CD14-positive monocyte (primary cell): ENCODE data around the gene INSIG2. TPM values are rescaled to one million over a fixed set of nuclear protein-coding genes. Genes with fewer than 3 reads are reported as not detected.

Experiments
- DNase-seq, 3 donors: peaks; one replicate each; pipeline ENCODE4 v3.0.0-alpha.2; 2011 to 2022
- H2AFZ ChIP-seq: 2 replicates; pipeline ENCODE4 v1.6.0; 2012; ENCODE audit warnings: mild to moderate bottlenecking, low read depth, low read length, inconsistent platforms; ENCODE audit not compliant: insufficient read depth, poor library complexity, severe bottlenecking
- H3K27ac ChIP-seq, 2 donors: 1 replicate in 1 of 2; 2 replicates in 1 of 2; pipeline ENCODE4 v1.5.1; 2012 to 2013; ENCODE audit warnings: low read length in 2 of 2, control low read depth in 1 of 2, inconsistent platforms in 1 of 2, low read depth in 1 of 2, mild to moderate bottlenecking in 1 of 2
- H3K27me3 ChIP-seq, 2 donors: one replicate each; pipeline versions ENCODE4 v1.6.0 to v1.6.1; 2011 to 2013; ENCODE audit warnings: low read length in 2 of 2; ENCODE audit not compliant: control insufficient read depth in 2 of 2, insufficient read depth in 2 of 2
- H3K36me3 ChIP-seq, 2 donors: replicated peaks in 1 of 2; 1 replicate in 1 of 2; 2 replicates in 1 of 2; pipeline versions ENCODE4 v1.5.1 to v1.6.1; 2012 to 2013; ENCODE audit warnings: low read length in 2 of 2, control low read depth in 1 of 2, inconsistent platforms in 1 of 2, mild to moderate bottlenecking in 1 of 2; ENCODE audit not compliant: insufficient read depth in 2 of 2, control insufficient read depth in 1 of 2
- H3K4me1 ChIP-seq, 2 donors: 1 replicate in 1 of 2; 2 replicates in 1 of 2; pipeline versions ENCODE4 v1.5.1 to v1.6.1; 2012 to 2013; ENCODE audit warnings: low read length in 2 of 2, control low read depth in 1 of 2, inconsistent platforms in 1 of 2, mild to moderate bottlenecking in 1 of 2, moderate library complexity in 1 of 2; ENCODE audit not compliant: insufficient read depth in 2 of 2, control insufficient read depth in 1 of 2
- H3K4me2 ChIP-seq: replicated peaks from 2 replicates; pipeline ENCODE3; 2012; ENCODE audit warnings: low read length, moderate library complexity, mild to moderate bottlenecking; ENCODE audit not compliant: poor library complexity, severe bottlenecking; ENCODE audit errors: extremely low read depth
- H3K4me3 ChIP-seq, 3 experiments: fragments of 200-600 bp in 1 of 3; sonication (generic) in 1 of 3; replicated peaks in 1 of 3; 1 replicate in 2 of 3; 2 replicates in 1 of 3; pipeline ENCODE4 v1.5.1; 2011 to 2013; ENCODE audit warnings: low read length in 3 of 3, mild to moderate bottlenecking in 3 of 3, control low read depth in 2 of 3, low read depth in 2 of 3, inconsistent platforms in 1 of 3, moderate library complexity in 1 of 3
- H3K79me2 ChIP-seq: 2 replicates; pipeline ENCODE4 v1.6.0; 2012; ENCODE audit warnings: mild to moderate bottlenecking, control low read depth, inconsistent platforms, low read length, moderate library complexity; ENCODE audit not compliant: insufficient read depth
- H3K9ac ChIP-seq: 2 replicates; pipeline ENCODE4 v1.6.0; 2017; ENCODE audit warnings: low read length, mild to moderate bottlenecking; ENCODE audit not compliant: insufficient read depth, poor library complexity, severe bottlenecking
- H3K9me3 ChIP-seq, 2 donors: replicated peaks in 1 of 2; 1 replicate in 1 of 2; 2 replicates in 1 of 2; pipeline versions ENCODE4 v1.5.1 to v1.6.1; 2012 to 2013; ENCODE audit warnings: low read length in 2 of 2, control low read depth in 1 of 2; ENCODE audit not compliant: control insufficient read depth in 1 of 2, insufficient read depth in 1 of 2
- H4K20me1 ChIP-seq: 2 replicates; pipeline ENCODE4 v1.6.0; 2012; ENCODE audit warnings: mild to moderate bottlenecking, low read length, control low read depth, moderate library complexity; ENCODE audit not compliant: insufficient read depth
- H3K27ac Mint-ChIP-seq, 7 donors: one replicate each; pipeline ENCODE4 v1.8.0; 2020; ENCODE audit warnings: mild to moderate bottlenecking in 7 of 7, mixed read lengths in 7 of 7, moderate library complexity in 6 of 7, inconsistent platforms in 2 of 7
- H3K27me3 Mint-ChIP-seq, 3 donors: one replicate each; pipeline ENCODE4 v1.8.0; 2021 to 2022; ENCODE audit warnings: low read depth in 3 of 3, mild to moderate bottlenecking in 3 of 3, mixed read lengths in 3 of 3, moderate library complexity in 3 of 3, inconsistent platforms in 1 of 3
- H3K36me3 Mint-ChIP-seq, 2 donors: one replicate each; pipeline ENCODE4 v1.8.0; 2020; ENCODE audit warnings: mixed read lengths in 2 of 2, inconsistent platforms in 1 of 2, mild to moderate bottlenecking in 1 of 2
- H3K4me1 Mint-ChIP-seq: one replicate; pipeline ENCODE4 v1.8.0; 2020; ENCODE audit warnings: mild to moderate bottlenecking, mixed read lengths
- H3K4me3 Mint-ChIP-seq, 2 donors: one replicate each; pipeline ENCODE4 v1.8.0; 2020; ENCODE audit warnings: mild to moderate bottlenecking in 2 of 2, mixed read lengths in 2 of 2, moderate library complexity in 1 of 2
- H3K9me3 Mint-ChIP-seq, 7 donors: one replicate each; pipeline ENCODE4 v1.8.0; 2020 to 2022; ENCODE audit warnings: mixed read lengths in 7 of 7, mild to moderate bottlenecking in 6 of 7, moderate library complexity in 6 of 7, inconsistent platforms in 2 of 7
- CTCF ChIP-seq: fragments of 200-600 bp; IDR thresholded peaks from one replicate; pipeline ENCODE4 v1.8.0; 2022; ENCODE audit warnings: antibody characterized with exemption, mild to moderate bottlenecking
- whole genome bisulfite sequencing: methylation state at CpG from one replicate; pipeline ENCODE4 v1.1.5; 2013; ENCODE audit warnings: missing lambda C conversion rate; ENCODE audit not compliant: insufficient coverage; 5-methylcytosine and 5-hydroxymethylcytosine counted together
- intact Hi-C, 2 donors: fragments of 100-400 bp; cut with micrococcal nuclease; formaldehyde crosslinking; loops; one replicate each; pipeline versions ENCODE4 v1.15.0 to v1.15.1; 2023
- polyA plus RNA-seq, 3 donors: library from polyadenylated mRNA; depleted of rRNA in 1 of 3; unstranded in 2 of 3; stranded (reverse) in 1 of 3; fragments of 300-500 nt in 2 of 3; fragments of >200 nt in 1 of 3; fragmentation: Illumina TruSeq in 2 of 3; gene quantifications; 1 replicate in 2 of 3; 2 replicates in 1 of 3; pipeline ENCODE4 v1.2.3, GENCODE V29; 2012 to 2021

Gene INSIG2
- polyA plus RNA-seq, 3 donors, result 13.6 to 17.2 (median 14.8) TPM

DNA sequence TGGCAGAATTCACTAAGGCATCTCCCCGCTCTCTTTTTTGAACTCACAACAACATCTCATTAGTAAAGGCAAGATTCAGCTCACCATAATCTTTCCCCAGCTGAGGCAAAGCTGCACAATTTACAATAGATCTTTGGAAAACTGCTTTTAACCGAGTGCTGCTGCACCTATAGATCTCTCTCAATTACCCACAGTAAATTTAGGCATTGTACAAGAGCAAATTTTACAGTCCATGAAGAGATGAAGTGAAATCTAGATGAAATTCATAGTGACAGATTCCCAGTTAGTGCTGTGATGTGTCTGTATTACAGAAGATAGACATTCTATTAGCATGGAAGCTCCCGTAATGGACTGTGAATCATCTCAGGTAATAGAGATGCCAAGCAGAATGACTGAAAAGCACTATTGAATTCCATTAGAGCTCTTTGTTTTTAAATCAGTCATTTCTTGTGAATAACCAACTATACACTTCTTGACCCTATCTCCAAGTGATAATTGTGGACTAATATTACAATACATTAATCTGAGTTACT is 36.4 kb upstream of the INSIG2 start:
- Histone ChIP-seq H2AFZ (no peak overlapping the region), H3K36me3 (no peaks in the 10 kb centered on the region), H3K79me2 (no peaks in the 10 kb centered on the region), H3K9ac (no peak overlapping the region), H4K20me1 (no peaks in the 10 kb centered on the region), H3K4me3 (no peak overlapping the region), H3K4me2 (no peak overlapping the region), H3K27me3 (no peaks in the 10 kb centered on the region), H3K27ac (no peak overlapping the region), H3K4me1 (peaks cover 42 to 56% of the 10 kb centered on the region in 2 donors), H3K9me3 (no peaks in the 10 kb centered on the region)
- H3K27me3 Mint-ChIP-seq, result peaks cover 0 to 2% (median 0%) of the 10 kb centered on the region in 3 donors
- no peak for TF ChIP-seq CTCF
- H3K27ac Mint-ChIP-seq, result no peak overlapping the region
- peaks cover 51% of the 10 kb centered on the region for H3K4me1 Mint-ChIP-seq
- intact Hi-C loops, result loop anchor here in 1 of 2 donors (5.0 kb wide), 1 partner anchor 35 kb away; no protein-coding TSS in a partner anchor
- H3K4me3 Mint-ChIP-seq, result no peak overlapping the region
- no peaks in the 10 kb centered on the region for H3K36me3 Mint-ChIP-seq
- DNase-seq, result no peak
- H3K9me3 Mint-ChIP-seq, result no peaks in the 10 kb centered on the region
- 100% methylated on average over 1 of the region's 3 CpGs for WGBS

DNA sequence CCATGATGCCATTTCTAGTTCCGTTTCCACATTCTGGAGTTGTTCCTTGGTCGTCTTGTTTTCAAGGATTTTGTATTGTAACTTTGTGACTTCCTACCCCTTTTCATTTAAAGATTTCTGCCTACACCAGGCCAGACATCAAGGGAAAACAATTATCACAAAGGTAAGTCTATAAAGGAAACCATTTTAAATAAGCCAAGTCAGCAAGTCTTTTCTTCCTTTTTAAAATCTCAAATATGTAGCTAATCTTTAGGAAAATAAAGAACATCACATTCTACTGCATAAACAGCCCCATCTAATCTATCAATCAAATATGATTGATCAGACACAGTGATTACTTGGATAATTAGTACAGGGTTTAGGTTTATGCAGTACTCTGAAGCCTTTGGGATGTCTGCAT is 35.8 kb upstream of the INSIG2 start:
- intact Hi-C loops, result loop anchor here in 1 of 2 donors (5.0 kb wide), 1 partner anchor 35 kb away; no protein-coding TSS in a partner anchor
- no peak overlapping the region for H3K9ac ChIP-seq
- no peaks in the 10 kb centered on the region for H3K9me3 ChIP-seq
- Mint-ChIP-seq H3K4me3 (no peak overlapping the region), H3K27ac (no peak overlapping the region), H3K27me3 (peaks cover 0 to 2% (median 0%) of the 10 kb centered on the region in 3 donors), H3K4me1 (peaks cover 52% of the 10 kb centered on the region), H3K36me3 (no peaks in the 10 kb centered on the region), H3K9me3 (peaks cover 0 to under 1% (median 0%) of the 10 kb centered on the region in 7 donors)
- H2AFZ ChIP-seq, result no peak overlapping the region
- WGBS, result no CpG with 5 or more reads among the region's 2 CpGs
- DNase-seq, result no peak
- H4K20me1 ChIP-seq, result no peaks in the 10 kb centered on the region
- no peaks in the 10 kb centered on the region for H3K79me2 ChIP-seq
- peaks cover 48 to 56% of the 10 kb centered on the region in 2 donors for H3K4me1 ChIP-seq
- H3K4me3 ChIP-seq, result no peak overlapping the region
- no peak overlapping the region for H3K4me2 ChIP-seq
- no peaks in the 10 kb centered on the region for H3K27me3 ChIP-seq
- no peaks in the 10 kb centered on the region for H3K36me3 ChIP-seq
- H3K27ac ChIP-seq, result no peak overlapping the region
- no peak for TF ChIP-seq CTCF
